Measurements from ENCODE around the gene CNGA4.

Gene CNGA4

GRCh38 chr11:6238902-6239301 lies at the start of gene CNGA4:
TSS of gene CNGA4 (plus strand) at chr11:6239089. CDS start at chr11:6239207, 118 bp downstream.
- DNase-seq (ENCODE audit: low read depth): no peak
- TF ChIP-seq MAX (IDR thresholded peaks at IDR 0.05; ENCODE audit: low read depth, low read length) (no peak), MYC (IDR thresholded peaks at IDR 0.05; ENCODE audit: low read depth, low read length) (no peak), POLR2A (IDR thresholded peaks at IDR 0.05; ENCODE audit: extremely low read depth, insufficient read length) (no peak), CTCF (IDR thresholded peaks at IDR 0.05; ENCODE audit: low read depth, low read length) (no peak)
- H3K4me3 ChIP-seq (ENCODE audit: low read depth, low read length): no peak within 1 kb of the TSS

GRCh38 chr11:6191742-6192141 lies 47.1 kb upstream of the CNGA4 start:
- TF ChIP-seq MAX (IDR thresholded peaks at IDR 0.05; ENCODE audit: low read depth, low read length): no peak
- TF ChIP-seq POLR2A (IDR thresholded peaks at IDR 0.05; ENCODE audit: extremely low read depth, insufficient read length): no peak
- no peak for TF ChIP-seq CTCF (IDR thresholded peaks at IDR 0.05; ENCODE audit: low read depth, low read length)
- TF ChIP-seq MYC (IDR thresholded peaks at IDR 0.05; ENCODE audit: low read depth, low read length): no peak
- peak; percentile 16 for DNase-seq (ENCODE audit: low read depth)
- no peak overlapping the region for H3K4me3 ChIP-seq (ENCODE audit: low read depth, low read length)

- TF ChIP-seq MYC (IDR thresholded peaks at IDR 0.05; ENCODE audit: low read depth, low read length) (peak; percentile 62), POLR2A (IDR thresholded peaks at IDR 0.05; ENCODE audit: extremely low read depth, insufficient read length) (peak; percentile 42), MAX (IDR thresholded peaks at IDR 0.05; ENCODE audit: low read depth, low read length) (peak; percentile 56), CTCF (IDR thresholded peaks at IDR 0.05; ENCODE audit: low read depth, low read length) (no peak)
- DNase-seq (ENCODE audit: low read depth): peak; percentile 86
- H3K4me3 ChIP-seq (ENCODE audit: low read depth, low read length): no peak overlapping the region
These were observed 44.8 kb upstream of the CNGA4 start for GRCh38 chr11:6194065-6194581.

- TF ChIP-seq CTCF (IDR thresholded peaks at IDR 0.05; ENCODE audit: low read depth, low read length) (no peak), MYC (IDR thresholded peaks at IDR 0.05; ENCODE audit: low read depth, low read length) (no peak), POLR2A (IDR thresholded peaks at IDR 0.05; ENCODE audit: extremely low read depth, insufficient read length) (no peak), MAX (IDR thresholded peaks at IDR 0.05; ENCODE audit: low read depth, low read length) (no peak)
- DNase-seq (ENCODE audit: low read depth): peak; percentile 60
- no peak overlapping the region for H3K4me3 ChIP-seq (ENCODE audit: low read depth, low read length)
These were observed 42.5 kb upstream of the CNGA4 start for GRCh38 chr11:6196396-6196795.

- DNase-seq (ENCODE audit: low read depth): no peak
- no peak for TF ChIP-seq MYC (IDR thresholded peaks at IDR 0.05; ENCODE audit: low read depth, low read length)
- no peak for TF ChIP-seq POLR2A (IDR thresholded peaks at IDR 0.05; ENCODE audit: extremely low read depth, insufficient read length)
- TF ChIP-seq MAX (IDR thresholded peaks at IDR 0.05; ENCODE audit: low read depth, low read length): no peak
- TF ChIP-seq CTCF (IDR thresholded peaks at IDR 0.05; ENCODE audit: low read depth, low read length): no peak
- H3K4me3 ChIP-seq (ENCODE audit: low read depth, low read length): no peak overlapping the region
These were observed 41.3 kb upstream of the CNGA4 start for GRCh38 chr11:6197466-6198200.
